H1 (cell line): ENCODE measurements around the gene WWP2. TPM values are rescaled to one million over a fixed set of nuclear protein-coding genes. Genes with fewer than 3 reads are reported as not detected.

Experiments
- CTCF ChIA-PET: fragments of 300-600 bp; sonication (Branson Sonifier 250); formaldehyde crosslinking; loops from one replicate; lab custom pipeline; 2021; ENCODE audit not compliant: partially characterized antibody; lab: Charles Lee
- POLR2A ChIA-PET: fragments of 300-600 bp; sonication (Branson Sonifier 250); formaldehyde crosslinking; loops from one replicate; lab custom pipeline; 2021; ENCODE audit warnings: inconsistent platforms; ENCODE audit not compliant: partially characterized antibody; lab: Charles Lee
- DNase-seq, 2 experiments: peaks; one replicate each; pipeline versions ENCODE4 v3.0.0 to v3.0.0-alpha.2; 2010 to 2022; ENCODE audit warnings: low spot score in 2 of 2, low read depth in 1 of 2, mixed read lengths in 1 of 2
- FAIRE-seq: peaks from 2 replicates; lab custom pipeline; 2011; peaks lifted over from hg19 to GRCh38; lab: Jason Lieb, UNC
- H2AFZ ChIP-seq: 2 replicates; pipeline ENCODE4 v1.8.1; 2012; ENCODE audit warnings: low read length, inconsistent platforms
- H2AK5ac ChIP-seq: 2 replicates; pipeline ENCODE4 v1.6.1; 2013; ENCODE audit warnings: low read depth, low read length
- H2BK120ac ChIP-seq: replicated peaks from 2 replicates; pipeline ENCODE3; 2013; ENCODE audit warnings: low read depth, low read length, inconsistent platforms
- H2BK12ac ChIP-seq: 2 replicates; pipeline ENCODE4 v1.6.1; 2013; ENCODE audit warnings: low read depth, low read length
- H2BK15ac ChIP-seq: 2 replicates; pipeline ENCODE4 v1.6.1; 2013; ENCODE audit warnings: low read length
- H2BK20ac ChIP-seq: 2 replicates; pipeline ENCODE4 v1.6.1; 2013; ENCODE audit warnings: low read length
- H2BK5ac ChIP-seq: 2 replicates; pipeline ENCODE4 v1.6.1; 2013; ENCODE audit warnings: low read depth, low read length
- H3K14ac ChIP-seq: 2 replicates; pipeline ENCODE4 v1.6.1; 2013; ENCODE audit warnings: inconsistent platforms; ENCODE audit not compliant: insufficient read length
- H3K18ac ChIP-seq: 2 replicates; pipeline ENCODE4 v1.6.1; 2013; ENCODE audit warnings: low read length; ENCODE audit errors: extremely low read depth
- H3K23ac ChIP-seq: 2 replicates; pipeline ENCODE4 v1.6.1; 2013; ENCODE audit warnings: inconsistent platforms; ENCODE audit not compliant: insufficient read length
- H3K23me2 ChIP-seq: 2 replicates; pipeline ENCODE4 v1.6.1; 2013; ENCODE audit warnings: low read depth, low read length
- H3K27ac ChIP-seq: 2 replicates; pipeline ENCODE4 v1.6.1; 2011; ENCODE audit warnings: low read depth, low read length, inconsistent platforms
- H3K27me3 ChIP-seq, 4 experiments: replicated peaks in 1 of 4; 1 replicate in 1 of 4; 2 replicates in 3 of 4; pipeline versions ENCODE4 v1.6.1 to v1.8.1; 2011 to 2013; ENCODE audit warnings: low read length in 3 of 4, mild to moderate bottlenecking in 3 of 4, inconsistent platforms in 2 of 4, mixed read lengths in 2 of 4, moderate library complexity in 1 of 4; ENCODE audit not compliant: control insufficient read depth in 3 of 4, insufficient read depth in 3 of 4; ENCODE audit errors: extremely low read depth in 1 of 4
- H3K36me3 ChIP-seq, 4 experiments: 2 replicates each; pipeline versions ENCODE4 v1.6.1 to v1.8.1; 2011 to 2013; ENCODE audit warnings: mild to moderate bottlenecking in 4 of 4, low read length in 3 of 4, moderate library complexity in 2 of 4, control low read depth in 1 of 4, inconsistent platforms in 1 of 4; ENCODE audit not compliant: insufficient read depth in 4 of 4, control insufficient read depth in 2 of 4
- H3K4ac ChIP-seq: replicated peaks from 2 replicates; pipeline ENCODE3; 2013; ENCODE audit warnings: low read length, low read depth, mixed read lengths, inconsistent platforms; ENCODE audit not compliant: insufficient read length
- H3K4me1 ChIP-seq, 4 experiments: replicated peaks in 1 of 4; 1 replicate in 1 of 4; 2 replicates in 3 of 4; pipeline versions ENCODE4 v1.6.1 to v1.8.1; 2011 to 2013; ENCODE audit warnings: low read length in 3 of 4, inconsistent platforms in 2 of 4, mixed read lengths in 1 of 4; ENCODE audit not compliant: insufficient read depth in 4 of 4, control insufficient read depth in 3 of 4
- H3K4me2 ChIP-seq, 2 experiments: 2 replicates each; pipeline versions ENCODE4 v1.6.1 to v1.8.1; 2011 to 2013; ENCODE audit warnings: low read depth in 2 of 2, low read length in 2 of 2, control low read depth in 1 of 2, inconsistent platforms in 1 of 2, mild to moderate bottlenecking in 1 of 2; ENCODE audit not compliant: insufficient read depth in 1 of 2
- H3K4me3 ChIP-seq, 4 experiments: fragments of 200-600, 300-600 bp in 1 of 4; sonication (generic), shearing (Covaris generic), sonication (Bioruptor Twin) in 1 of 4; 2 replicates each; pipeline versions ENCODE4 v1.5.1 to v1.8.1; 2011 to 2016; ENCODE audit warnings: low read length in 4 of 4, low read depth in 3 of 4, control low read depth in 2 of 4, inconsistent platforms in 2 of 4, mild to moderate bottlenecking in 2 of 4, mixed read lengths in 1 of 4, moderate library complexity in 1 of 4; ENCODE audit not compliant: insufficient read depth in 2 of 4; ENCODE audit errors: extremely low read depth in 1 of 4
- H3K56ac ChIP-seq: replicated peaks from 2 replicates; pipeline ENCODE3; 2013; ENCODE audit warnings: low read depth, mild to moderate bottlenecking, mixed read lengths, low read length, inconsistent platforms; ENCODE audit not compliant: insufficient read length
- H3K79me1 ChIP-seq: 2 replicates; pipeline ENCODE4 v1.6.1; 2013; ENCODE audit warnings: low read depth, low read length, control low read depth
- H3K79me2 ChIP-seq, 2 experiments: 2 replicates each; pipeline versions ENCODE4 v1.6.1 to v1.8.1; 2012 to 2013; ENCODE audit warnings: low read length in 2 of 2, mild to moderate bottlenecking in 2 of 2, inconsistent platforms in 1 of 2; ENCODE audit not compliant: insufficient read depth in 2 of 2, control insufficient read depth in 1 of 2
- H3K9ac ChIP-seq, 4 experiments: replicated peaks in 1 of 4; 1 replicate in 1 of 4; 2 replicates in 3 of 4; pipeline versions ENCODE4 v1.6.1 to v1.8.1; 2011 to 2013; ENCODE audit warnings: low read depth in 3 of 4, low read length in 3 of 4, control low read depth in 2 of 4, mild to moderate bottlenecking in 2 of 4, moderate library complexity in 2 of 4, inconsistent platforms in 1 of 4; ENCODE audit errors: extremely low read depth in 1 of 4
- H3K9me3 ChIP-seq, 2 experiments: 2 replicates each; pipeline versions ENCODE4 v1.6.1 to v1.8.1; 2012 to 2013; ENCODE audit warnings: mild to moderate bottlenecking in 2 of 2, moderate library complexity in 2 of 2, control low read depth in 1 of 2, inconsistent platforms in 1 of 2, low read depth in 1 of 2, low read length in 1 of 2, mixed read lengths in 1 of 2; ENCODE audit not compliant: insufficient read depth in 2 of 2
- H4K20me1 ChIP-seq, 2 experiments: replicated peaks in 1 of 2; 2 replicates each; pipeline versions ENCODE3 to v1.8.1; 2011 to 2013; ENCODE audit warnings: inconsistent platforms in 2 of 2, low read length in 2 of 2, mild to moderate bottlenecking in 1 of 2; ENCODE audit not compliant: insufficient read depth in 2 of 2, control insufficient read depth in 1 of 2
- H4K5ac ChIP-seq: 2 replicates; pipeline ENCODE4 v1.6.1; 2013; ENCODE audit warnings: low read length, low read depth, mixed read lengths, inconsistent platforms; ENCODE audit not compliant: insufficient read length
- H4K8ac ChIP-seq: 2 replicates; pipeline ENCODE4 v1.8.0; 2013; ENCODE audit warnings: mild to moderate bottlenecking, moderate library complexity, low read length, inconsistent platforms; ENCODE audit not compliant: insufficient read depth; ENCODE audit errors: extremely low read depth
- H4K91ac ChIP-seq: replicated peaks from 2 replicates; pipeline ENCODE3; 2013; ENCODE audit warnings: low read length, mixed read lengths, inconsistent platforms; ENCODE audit not compliant: insufficient read length
- MAX ChIP-seq: IDR thresholded peaks from 2 replicates; pipeline ENCODE4 v1.6.1; 2012; ENCODE audit warnings: inconsistent platforms
- NANOG ChIP-seq: IDR thresholded peaks from 2 replicates; pipeline ENCODE4 v1.6.1; 2011; ENCODE audit warnings: low read length, low read depth, mild to moderate bottlenecking, inconsistent platforms; ENCODE audit not compliant: insufficient read depth, poor library complexity, severe bottlenecking
- POU5F1 ChIP-seq: IDR thresholded peaks from 2 replicates; pipeline ENCODE4 v1.6.1; 2011; ENCODE audit warnings: low read depth, mild to moderate bottlenecking, low read length, moderate library complexity
- RBBP5 ChIP-seq: IDR thresholded peaks from 2 replicates; pipeline ENCODE4 v1.7.1; 2012; ENCODE audit warnings: low read depth, mild to moderate bottlenecking, inconsistent platforms, low read length, moderate library complexity, borderline replicate concordance
- SP2 ChIP-seq: IDR thresholded peaks from 2 replicates; pipeline ENCODE4 v1.6.1; 2012; ENCODE audit warnings: mild to moderate bottlenecking, low read length, inconsistent platforms
- TBP ChIP-seq: IDR thresholded peaks from 2 replicates; pipeline ENCODE4 v1.6.1; 2011; ENCODE audit warnings: low read depth, low read length, improper control_type of control experiment
- YY1 ChIP-seq: IDR thresholded peaks from 2 replicates; pipeline ENCODE4 v1.6.1; 2011; ENCODE audit warnings: low read depth, mild to moderate bottlenecking, low read length
- WGBS, 2 experiments: shearing (Covaris generic) in 1 of 2; methylation state at CpG; one replicate each; pipeline versions ENCODE4 v1.1.6 to v1.1.7; 2013 to 2015; ENCODE audit warnings: low lambda C conversion rate in 2 of 2, mixed read lengths in 2 of 2, inconsistent platforms in 1 of 2, low coverage in 1 of 2, missing lambda C conversion rate in 1 of 2; ENCODE audit not compliant: insufficient replicate concordance in 2 of 2, insufficient coverage in 1 of 2, insufficient read length in 1 of 2; ENCODE audit errors: extremely low coverage in 1 of 2, missing lambda C conversion rate in 1 of 2; 5-methylcytosine and 5-hydroxymethylcytosine counted together
- polyA plus RNA-seq, 7 experiments: library from polyadenylated mRNA; depleted of rRNA in 3 of 7; stranded (reverse) in 5 of 7; unstranded in 2 of 7; fragments of >200 nt in 5 of 7; fragments of 200-250 nt in 2 of 7; gene quantifications; 1 replicate in 5 of 7; 2 replicates in 1 of 7; 4 replicates in 1 of 7; pipeline versions ENCODE4 v1.2.1 to v1.2.3, GENCODE V29; 2011 to 2013; ENCODE audit warnings: missing spikeins in 2 of 7, mixed read lengths in 2 of 7
- total RNA-seq: library from RNA; stranded (reverse); fragmentation: NEBNext Ultra II Directional; extraction: Animal tissue kit (Norgen Biotek cat#: 25700); gene quantifications from 2 replicates; pipeline ENCODE4 v1.2.1, GENCODE V29; 2021

WWP2 gene
- total and polyA plus RNA-seq, 2 of the 8 experiments (the other 6 are each of a cell fraction or from before 2014, with no cell fraction given), result 14.1 to 42.2 TPM

GRCh38 chr16:69890114-69890891 lies 128.2 kb downstream of the WWP2 start:
- H3K4me1 ChIP-seq, result peaks cover 0 to 3% (median 0%) of the 10 kb centered on the region in 4 experiments; a peak in 1 of 7 replicates
- H4K20me1 ChIP-seq, result no peaks in the 10 kb centered on the region
- H3K23ac ChIP-seq, result no peak overlapping the region
- H2BK5ac ChIP-seq, result peak overlapping the region; percentile 61; the same call in 1 of the 2 replicates
- H3K9me3 ChIP-seq, result no peaks in the 10 kb centered on the region
- no peak overlapping the region for H3K4me2 ChIP-seq
- peak; percentile 15; the same call in 1 of the 2 replicates for TF ChIP-seq TBP
- no peak for TF ChIP-seq POU5F1
- TF ChIP-seq RBBP5, result no peak
- no peak for TF ChIP-seq NANOG
- no peak for TF ChIP-seq SP2
- peak; percentile 89 for TF ChIP-seq YY1
- TF ChIP-seq MAX, result no peak
- TF ChIP-seq, all 59 proteins: peak for 2
- Histone ChIP-seq H3K79me2 (no peaks in the 10 kb centered on the region), H3K14ac (no peak overlapping the region), H3K9ac (0 out of 7 replicates have a peak overlapping the region, but pooled peaks of 1 of the 4 experiments have one; percentile 32), H2AK5ac (peak overlapping the region; percentile 75; the same call in 1 of the 2 replicates), H4K5ac (peak overlapping the region; percentile 44), H3K4me3 (no peak overlapping the region), H3K27ac (peak overlapping the region; percentile 27), H3K36me3 (peaks cover 0 to 10% (median 0%) of the 10 kb centered on the region in 4 experiments; a peak in 3 of 8 replicates), H4K91ac (peak overlapping the region; percentile 44), H3K4ac (no peak overlapping the region), H2BK20ac (no peak overlapping the region), H2BK12ac (peak overlapping the region; percentile 62; the same call in 1 of the 2 replicates), H2BK15ac (no peak overlapping the region), H4K8ac (peak overlapping the region; percentile 86; the same call in 1 of the 2 replicates), H2BK120ac (no peak overlapping the region), H3K27me3 (no peaks in the 10 kb centered on the region), H3K56ac (no peak overlapping the region), H2AFZ (no peak overlapping the region; the same call in 1 of the 2 replicates), H3K23me2 (0 out of 2 replicates have a peak, but pooled peaks cover 2% of the 10 kb centered on the region), H3K79me1 (no peaks in the 10 kb centered on the region), H3K18ac (peak overlapping the region; percentile 4; the same call in 1 of the 2 replicates)
- CTCF ChIA-PET, result interaction anchor here (0.9 to 2.6 kb wide), 3 partner anchors 31 to 94 kb away, joined by 3 to 7 read pairs (median 4); no protein-coding TSS in a partner anchor
- POLR2A ChIA-PET, result interaction anchor here (0.6 kb wide), 1 partner anchor 132 kb away, joined by 3 read pairs; no protein-coding TSS in a partner anchor
- DNase-seq, result no peak
- no peak for FAIRE-seq
- WGBS, 2 experiments, result 86% methylated on average over 17 of the region's 17 CpGs; no CpG with 5 or more reads in 1 of the 2 experiments
